GM21381 (cell line): ENCODE results near the gene SPEG.

Source experiments
- ATAC-seq: cut with Tn5 transposase; IDR thresholded peaks from one replicate; pipeline ENCODE4 v1.9.1; 2021; ENCODE audit warnings: mild to moderate bottlenecking, moderate library complexity; ENCODE audit not compliant: unreplicated experiment

SPEG gene

DNA sequence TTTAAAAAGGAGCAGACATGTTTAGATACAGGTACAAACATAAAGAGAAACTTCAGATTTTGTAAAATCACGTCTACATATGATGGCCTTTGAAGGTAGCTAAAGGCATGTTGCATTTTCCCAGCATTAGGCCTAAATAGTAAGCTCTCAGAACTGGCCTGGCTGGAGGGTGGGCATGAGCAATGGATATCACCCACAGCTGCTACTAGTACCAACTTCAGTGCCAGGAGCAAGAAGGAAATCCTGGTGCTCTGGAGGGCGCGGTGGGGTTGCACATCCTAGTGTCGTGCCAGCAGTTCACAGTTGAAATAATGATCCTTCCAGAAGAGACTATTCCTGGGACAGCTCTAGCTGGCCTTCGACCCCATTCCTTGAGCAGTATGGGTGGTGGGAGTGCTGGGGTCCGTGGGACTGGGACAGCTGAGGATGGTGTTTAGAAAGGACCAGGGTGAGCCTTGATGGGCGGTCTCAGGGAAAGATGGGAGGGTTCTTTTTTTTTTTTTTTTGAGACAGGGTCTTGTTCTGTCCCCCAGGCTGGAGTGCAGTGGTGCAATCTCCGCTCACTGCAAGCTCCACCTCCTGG, 11.6 kb upstream of the SPEG start:
- no peak for ATAC-seq

DNA sequence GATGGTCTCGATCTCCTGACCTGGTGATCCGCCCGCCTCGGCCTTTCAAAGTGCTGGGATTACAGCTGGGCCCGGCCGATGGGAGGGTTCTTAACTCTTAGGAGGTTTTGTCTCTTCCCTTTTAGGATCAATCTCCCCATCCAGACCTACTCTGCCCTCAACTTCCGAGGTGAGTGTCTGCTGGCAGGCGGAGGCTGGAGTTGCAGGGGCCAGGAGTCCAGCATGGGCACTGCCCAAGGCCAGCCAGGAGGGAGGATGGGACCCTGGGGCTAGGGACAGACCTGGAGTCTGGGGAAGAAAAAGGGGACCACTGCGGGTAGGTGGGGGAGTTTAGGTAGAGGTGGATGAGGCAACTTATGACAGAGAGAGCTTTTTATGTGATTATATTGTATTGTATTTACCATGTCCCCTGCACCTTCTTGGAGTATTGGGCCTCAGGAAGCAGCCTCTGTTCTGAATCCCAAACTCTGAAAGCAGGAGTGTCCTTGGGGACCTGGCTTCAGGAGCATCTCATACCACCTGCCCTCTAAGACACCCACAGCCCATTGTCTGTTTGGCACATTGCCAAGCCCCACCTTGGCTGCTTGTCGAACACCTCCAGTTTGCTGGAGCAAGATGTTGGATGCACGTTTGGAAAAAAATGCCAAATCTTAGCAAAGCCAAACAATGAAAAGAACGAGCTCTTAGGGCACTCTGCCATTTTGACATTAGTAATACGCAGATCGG, 10.8 kb upstream of the SPEG start:
- ATAC-seq: no peak

DNA sequence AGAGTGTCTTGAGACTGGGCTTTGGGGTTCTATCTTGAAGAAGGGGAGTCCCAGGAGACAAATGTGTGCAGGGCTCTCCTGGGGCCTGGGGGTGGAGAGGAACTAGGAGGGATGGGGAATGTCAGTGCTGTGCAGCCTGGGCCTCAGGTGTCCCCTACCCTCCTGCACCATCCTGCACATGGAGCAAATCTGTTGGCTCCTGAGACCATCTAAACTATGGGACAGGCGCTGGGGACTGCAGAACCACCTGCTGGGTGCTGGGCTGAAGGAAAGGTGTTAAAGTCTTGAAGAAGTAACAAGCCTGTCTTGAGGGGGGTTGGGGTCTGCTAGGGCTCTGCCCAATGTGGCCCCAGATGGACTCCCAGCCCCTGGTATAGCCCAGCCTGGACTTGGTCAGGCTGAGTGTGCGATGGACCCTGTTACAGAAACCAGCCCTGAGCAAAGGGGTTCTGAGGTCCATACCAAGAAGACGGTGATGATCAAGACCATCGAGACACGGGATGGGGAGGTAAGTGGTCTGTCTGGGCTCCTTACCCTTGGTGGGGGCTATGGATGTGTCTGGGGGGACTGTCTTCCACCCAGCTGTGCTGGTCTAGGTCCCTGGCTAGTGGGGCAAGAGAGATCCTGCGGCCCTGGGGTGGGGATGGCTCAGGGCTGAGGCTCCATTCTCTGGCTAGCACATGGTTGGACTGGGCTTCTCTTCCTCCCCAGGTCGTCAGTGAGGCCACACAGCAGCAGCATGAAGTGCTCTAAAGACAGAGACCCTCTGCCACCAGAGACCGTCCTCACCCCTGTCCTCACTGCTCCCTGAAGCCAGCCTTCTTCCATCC, 9.2 kb upstream of the SPEG start:
- ATAC-seq: no peak

- no peak for ATAC-seq
These were observed 8.6 kb upstream of the SPEG start for GRCh38 chr2:219426068-219426443.

GRCh38 chr2:219426534-219427136, 8.0 kb upstream of the SPEG start:
- no peak for ATAC-seq

- no peak for ATAC-seq
These were observed 6.2 kb upstream of the SPEG start for GRCh38 chr2:219428469-219428868.

- no peak for ATAC-seq
These were observed 4.6 kb upstream of the SPEG start for GRCh38 chr2:219429958-219430606.

GRCh38 chr2:219430633-219431615, 3.7 kb upstream of the SPEG start:
- ATAC-seq: no peak

DNA sequence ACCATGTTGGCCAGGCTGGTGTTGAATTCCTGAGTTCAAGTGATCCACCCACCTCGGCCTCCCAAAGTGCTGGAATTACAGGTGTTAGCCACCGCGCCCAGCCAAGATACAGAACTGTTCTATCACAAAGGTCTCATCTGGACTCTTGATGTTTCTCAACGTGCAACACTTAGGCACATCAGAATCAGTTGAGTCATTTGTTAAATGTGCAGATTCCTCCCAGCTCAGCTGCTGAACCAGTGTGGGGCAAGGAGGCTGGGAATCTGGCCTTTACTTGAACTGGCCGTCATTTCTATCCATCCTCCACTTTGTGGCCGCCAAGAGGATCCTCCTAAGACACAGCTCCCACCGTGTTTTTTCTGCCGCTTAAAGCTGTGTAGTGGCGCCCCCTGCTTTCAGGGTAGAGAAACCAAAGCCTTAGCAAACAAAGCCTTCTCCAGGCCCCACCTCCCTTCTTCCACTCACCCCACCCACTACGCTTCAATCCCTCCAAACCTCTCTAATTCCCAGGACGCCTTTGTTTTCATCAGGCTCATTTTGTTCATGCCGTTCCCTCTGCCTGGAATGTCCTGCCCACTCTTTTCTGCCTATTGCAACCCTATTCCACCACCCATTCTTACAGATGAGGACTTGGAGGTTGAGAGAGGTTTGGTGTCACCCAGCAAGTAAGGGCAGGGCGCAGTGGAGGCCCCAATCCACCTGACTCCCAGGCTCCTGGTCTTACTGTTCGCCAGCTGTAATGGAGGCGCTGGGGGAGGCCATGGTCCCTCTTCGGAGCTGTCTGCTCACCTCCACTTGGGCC, 776 bp upstream of the SPEG start:
- no peak for ATAC-seq

GRCh38 chr2:219434468-219434717, 250 bp upstream of the SPEG start:
- ATAC-seq: no peak

- ATAC-seq: no peak
These were observed 1.1 kb downstream of the SPEG start for GRCh38 chr2:219435701-219436100.

GRCh38 chr2:219436491-219436890, 1.8 kb downstream of the SPEG start:
- no peak for ATAC-seq

DNA sequence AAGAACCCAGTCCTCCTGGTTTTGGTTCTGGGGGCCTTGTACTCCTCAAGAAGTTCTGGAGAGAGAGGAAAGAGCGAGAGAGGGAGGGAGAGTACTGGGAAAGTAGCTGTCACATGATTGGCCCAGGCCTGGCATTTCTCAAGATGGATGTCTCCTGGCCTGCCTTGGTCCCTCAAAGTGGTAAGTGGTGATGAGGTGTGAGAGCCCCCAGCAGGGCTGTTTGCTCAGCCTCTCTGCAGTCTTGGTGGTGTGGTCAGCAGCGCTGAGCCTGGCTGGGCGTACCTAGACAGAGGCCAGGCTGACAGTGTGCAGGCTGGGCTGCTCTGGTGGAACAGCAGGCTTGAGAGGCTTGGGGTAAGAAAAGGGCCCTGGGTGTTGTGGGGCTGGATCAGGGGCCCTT, 2.5 kb downstream of the SPEG start:
- no peak for ATAC-seq

GRCh38 chr2:219437690-219438206, 3.1 kb downstream of the SPEG start:
- no peak for ATAC-seq

DNA sequence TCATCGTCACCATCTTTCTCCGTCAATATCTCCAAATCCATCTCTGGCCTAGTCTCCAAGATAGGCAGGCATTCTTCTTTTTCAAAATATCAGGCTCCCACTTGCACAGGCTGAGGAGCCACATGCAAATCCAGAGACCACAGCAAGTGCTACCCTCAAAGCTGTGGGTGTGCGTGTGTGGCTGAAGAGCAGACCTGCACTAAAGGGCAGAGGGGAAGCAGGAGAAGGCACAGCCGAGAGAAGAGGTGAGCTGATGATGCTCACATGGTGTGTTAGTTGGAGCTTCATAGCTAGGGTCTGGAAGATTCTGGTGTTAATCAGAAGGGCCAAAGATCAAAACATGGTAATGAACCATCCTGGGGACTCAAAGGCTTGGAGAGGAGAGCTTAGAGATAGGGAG, 3.8 kb downstream of the SPEG start:
- ATAC-seq: no peak

GRCh38 chr2:219439506-219439905, 4.9 kb downstream of the SPEG start:
- ATAC-seq: no peak

DNA sequence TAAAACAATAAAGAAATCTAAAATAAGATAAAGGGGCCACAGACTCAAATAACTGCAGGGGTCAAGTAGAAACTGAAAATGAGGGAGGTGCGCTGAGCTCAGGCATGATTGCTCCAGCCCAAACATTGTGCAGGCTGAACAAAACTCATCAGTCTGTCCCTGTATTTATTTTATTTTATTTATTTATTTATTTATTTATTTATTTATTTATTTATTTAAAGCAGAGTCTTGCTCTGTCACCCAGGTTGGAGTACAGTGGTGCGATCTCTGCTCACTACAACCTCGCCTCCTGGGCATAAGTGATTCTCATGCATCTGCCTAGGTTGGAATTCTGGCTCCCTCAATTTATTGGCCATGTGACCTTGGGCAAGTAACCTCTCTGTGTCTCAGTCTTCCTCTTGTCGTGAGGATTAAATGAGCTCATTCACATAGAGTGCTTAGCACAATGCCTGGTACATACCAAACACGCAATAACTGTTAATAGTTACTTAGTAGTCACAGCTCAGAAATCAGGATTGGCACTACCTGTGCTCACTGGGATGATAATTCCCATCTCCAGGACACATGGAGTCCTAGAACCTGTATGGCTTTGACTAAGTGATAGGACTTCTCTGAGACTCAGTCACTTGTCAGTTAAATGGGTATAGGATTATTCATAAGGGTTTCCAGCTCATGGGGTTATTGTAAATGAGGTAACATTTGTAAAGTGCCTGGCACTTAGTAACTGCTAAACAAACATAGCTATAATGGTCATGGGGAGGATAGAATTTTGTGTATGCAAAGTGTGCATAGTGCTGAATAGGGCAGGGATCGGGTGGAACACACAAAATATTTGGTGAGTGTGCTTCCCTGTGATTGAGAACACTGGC, 6.0 kb downstream of the SPEG start:
- ATAC-seq: no peak
